DMS153 treated with DMSO at 0.1 percent for 48 hours (cell line): ENCODE measurements around the gene PHRF1.

Source experiments
- DNase-seq: peaks from one replicate; lab custom pipeline; 2025; ENCODE audit not compliant: unreplicated experiment; lab: John Stamatoyannopoulos, UW

PHRF1 gene

GRCh38 chr11:614021-614622, 37.9 kb downstream of the PHRF1 start:
- DNase-seq, result no peak

- no peak for DNase-seq
Measured at GRCh38 chr11:614623-615503, 38.6 kb downstream of the PHRF1 start.

GRCh38 chr11:615504-616319, 39.4 kb downstream of the PHRF1 start, which contains the start of gene IRF7:
Gene IRF7, minus strand, starts transcription at chr11:615950. Its CDS starts 586 bp downstream, at chr11:615364.
- DNase-seq, result peak; percentile 86

- DNase-seq, result no peak
Measured at GRCh38 chr11:616320-617198, 40.3 kb downstream of the PHRF1 start.

GRCh38 chr11:617199-617911, 41.1 kb downstream of the PHRF1 start:
- no peak for DNase-seq

- DNase-seq, result no peak
Measured at GRCh38 chr11:617912-618682, 41.8 kb downstream of the PHRF1 start.

GRCh38 chr11:618856-619627, 42.8 kb downstream of the PHRF1 start:
- DNase-seq, result no peak

GRCh38 chr11:619628-620050, 43.4 kb downstream of the PHRF1 start:
- DNase-seq, result no peak

GRCh38 chr11:620201-620600, 43.9 kb downstream of the PHRF1 start:
- DNase-seq, result no peak

GRCh38 chr11:620935-621814, 44.9 kb downstream of the PHRF1 start:
- DNase-seq, result no peak

GRCh38 chr11:621838-622237, 45.6 kb downstream of the PHRF1 start:
- no peak for DNase-seq

GRCh38 chr11:623349-623869, 47.1 kb downstream of the PHRF1 start:
- DNase-seq, result no peak

GRCh38 chr11:623999-624704, 47.9 kb downstream of the PHRF1 start:
- no peak for DNase-seq

GRCh38 chr11:624705-625635, 48.7 kb downstream of the PHRF1 start, which contains the start of gene CDHR5:
Gene CDHR5, minus strand, starts transcription at chr11:624955. Its CDS starts 53 bp downstream, at chr11:624902.
- DNase-seq, result no peak

GRCh38 chr11:625636-626268, 49.5 kb downstream of the PHRF1 start:
- no peak for DNase-seq
